NOMO-1 treated with dmso at 0.1 percent for 144 hours (cell line): ENCODE results near the gene UNC5B.

ENCODE experiments used
- DNase-seq: peaks from one replicate; lab custom pipeline; 2025; ENCODE audit not compliant: unreplicated experiment; lab: John Stamatoyannopoulos, UW

Gene UNC5B

DNA sequence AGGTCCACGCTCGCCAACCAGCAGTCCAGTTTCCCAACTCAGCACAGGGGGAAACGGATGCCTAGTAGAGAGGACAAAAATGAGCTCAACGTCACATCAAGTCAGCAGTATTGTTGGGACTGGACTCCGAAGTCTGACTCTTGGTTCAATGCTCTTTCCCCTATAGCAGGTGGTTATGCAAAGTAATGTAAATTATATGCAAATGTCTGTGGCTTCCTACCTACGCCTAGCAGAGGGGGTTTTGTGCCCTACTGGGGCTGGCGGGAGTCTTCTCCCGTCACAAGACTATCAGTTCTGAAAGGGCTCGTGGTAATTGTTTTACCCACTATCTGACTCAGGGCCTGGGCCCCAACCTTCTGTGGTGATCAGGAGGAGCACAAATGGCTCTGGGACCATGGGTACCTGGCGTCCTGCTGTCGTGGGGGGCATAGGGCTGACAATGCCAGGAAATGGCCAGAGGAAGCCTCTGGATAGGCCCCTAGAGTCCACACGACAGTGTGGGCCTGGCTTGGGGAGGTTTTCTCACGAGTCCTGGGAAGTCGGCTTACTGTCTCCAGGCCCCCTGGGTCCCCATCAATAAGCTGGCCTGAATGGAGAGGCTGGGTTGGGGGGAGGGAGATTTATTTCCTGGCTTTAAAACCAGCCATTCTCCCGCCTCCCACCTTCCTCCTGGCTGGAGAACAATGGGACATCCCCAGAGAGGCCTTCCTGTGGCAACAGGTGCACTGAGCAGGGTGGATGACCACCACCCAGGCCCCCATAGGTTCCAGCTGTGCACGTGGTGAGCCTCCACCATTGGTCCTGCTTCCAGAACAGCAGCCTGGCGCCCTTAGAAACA is 41.8 kb downstream of the UNC5B start:
- no peak for DNase-seq

DNA sequence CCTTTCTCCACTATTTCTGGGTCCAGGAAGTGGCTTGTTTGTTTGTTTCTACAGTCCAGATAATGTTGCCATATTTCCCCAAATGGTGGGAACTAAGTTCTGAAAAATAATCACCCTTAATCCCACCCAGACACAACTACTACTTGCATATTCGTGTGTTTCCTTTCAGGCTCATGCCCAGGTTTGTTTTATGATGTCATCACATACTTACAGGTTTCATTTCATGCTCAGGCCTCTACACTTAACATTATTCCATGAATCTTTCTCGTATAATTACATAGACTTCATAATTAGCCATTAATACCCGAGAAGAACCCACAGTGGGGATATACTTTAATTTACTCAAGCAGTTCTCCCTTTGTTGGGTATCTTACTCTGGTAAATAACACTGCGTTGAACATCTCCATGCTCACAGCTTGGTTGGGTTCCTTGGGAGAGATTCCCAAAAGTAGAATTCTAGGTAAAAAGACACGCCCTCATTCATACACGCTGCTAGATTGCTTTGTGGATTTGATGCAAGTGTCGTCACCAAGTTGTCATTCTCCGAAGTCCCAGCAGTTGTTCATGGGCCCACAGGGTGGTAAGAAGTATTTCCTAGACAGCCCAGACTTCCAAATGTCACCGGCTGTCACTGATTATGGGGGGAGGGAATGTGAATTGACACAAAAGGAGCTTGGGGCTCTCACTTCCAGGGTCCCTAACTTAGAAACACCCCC is 42.6 kb downstream of the UNC5B start:
- DNase-seq = no peak

DNA sequence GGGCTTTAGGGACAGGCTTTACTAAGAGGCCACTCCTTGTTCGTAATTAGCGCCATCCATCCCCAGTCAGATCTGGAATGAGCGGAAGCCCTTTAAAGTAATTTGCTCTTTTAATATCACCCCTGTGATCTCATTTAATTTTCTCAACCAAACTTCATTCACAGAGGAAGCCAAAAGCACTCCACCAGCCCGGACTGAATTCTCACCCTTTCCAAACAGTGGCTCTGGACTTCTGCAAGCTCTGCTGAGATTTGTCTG is 43.1 kb downstream of the UNC5B start:
- no peak for DNase-seq

DNA sequence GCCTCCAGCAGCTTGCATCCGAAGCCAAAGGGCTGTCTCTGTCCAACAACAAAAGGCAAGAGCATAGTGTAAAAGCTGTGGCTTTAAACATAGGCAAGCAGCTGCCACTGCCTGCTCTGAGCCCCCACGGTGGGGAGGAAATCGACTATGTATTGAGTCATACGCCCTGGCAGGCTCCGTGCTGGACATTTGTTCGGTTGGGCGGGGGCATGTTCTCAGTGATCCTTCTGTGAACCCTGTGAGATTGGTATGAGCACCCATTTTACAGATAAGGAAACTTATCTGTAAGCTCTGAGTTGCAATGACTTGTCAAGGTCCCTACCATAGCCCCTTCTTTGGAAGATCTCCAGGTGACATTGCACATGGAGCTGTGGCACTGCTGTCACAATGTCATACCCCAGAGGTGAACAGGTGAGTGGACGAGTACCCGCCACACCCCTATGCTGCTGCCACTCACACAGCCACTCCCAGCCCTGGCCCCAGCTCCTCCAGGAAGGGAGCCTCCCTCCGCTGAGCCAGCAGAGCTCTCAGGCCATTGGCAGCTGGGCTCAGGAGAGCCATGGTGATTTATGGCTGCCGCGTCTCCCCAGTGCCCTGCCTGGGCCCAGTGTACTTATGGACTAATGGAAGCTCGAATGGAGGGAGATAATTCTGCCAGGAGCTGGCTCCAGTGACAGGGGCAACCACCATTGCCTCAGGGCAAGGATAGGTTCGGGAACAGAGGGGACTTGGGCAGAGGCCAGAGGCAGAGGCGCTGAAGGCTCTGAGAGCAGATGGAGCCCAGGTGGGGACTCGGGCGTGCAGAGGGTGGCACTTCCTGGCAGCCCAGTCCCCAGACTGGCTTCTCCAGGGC is 43.7 kb downstream of the UNC5B start:
- no peak for DNase-seq

DNA sequence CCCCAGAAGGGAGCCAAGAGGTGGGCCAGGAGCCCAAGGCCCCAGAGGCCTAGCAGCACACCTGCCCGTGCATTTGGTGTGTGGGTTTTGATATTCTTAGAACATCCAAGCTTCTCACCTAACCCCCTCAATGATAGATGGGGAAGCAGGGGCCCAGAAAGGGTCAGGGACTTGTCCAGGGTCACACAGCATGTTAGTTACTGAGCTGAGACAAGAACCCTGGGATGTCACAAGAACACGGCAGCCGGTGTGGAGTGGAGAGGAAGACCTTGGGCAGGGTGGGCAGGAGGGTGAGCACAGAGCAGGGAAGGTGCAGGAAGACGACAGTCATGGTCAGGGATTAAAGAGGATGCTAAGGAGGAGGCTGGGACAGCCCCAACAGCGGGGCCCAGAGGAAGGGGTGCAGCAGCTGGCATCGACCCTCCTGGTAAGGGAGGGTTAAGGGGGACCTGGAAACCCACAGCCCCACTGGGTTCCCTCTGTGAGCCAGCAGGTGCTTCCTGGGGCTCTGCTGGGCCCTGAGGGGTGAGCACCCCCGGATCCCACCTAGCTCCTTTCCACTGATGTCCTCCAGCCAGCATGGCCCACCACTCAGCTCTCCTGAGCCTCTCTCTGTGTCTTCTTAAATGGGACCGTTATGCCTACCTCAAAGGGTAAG is 44.4 kb downstream of the UNC5B start:
- no peak for DNase-seq

- DNase-seq = no peak
These were observed 45.1 kb downstream of the UNC5B start for GRCh38 chr10:71257319-71257997.

GRCh38 chr10:71258046-71258445 is 45.7 kb downstream of the UNC5B start:
- no peak for DNase-seq

- DNase-seq = no peak
These were observed 46.2 kb downstream of the UNC5B start for GRCh38 chr10:71258446-71259145.

- no peak for DNase-seq
These were observed 46.9 kb downstream of the UNC5B start for GRCh38 chr10:71259282-71259681.

GRCh38 chr10:71259815-71260501 is 47.6 kb downstream of the UNC5B start:
- no peak for DNase-seq

DNA sequence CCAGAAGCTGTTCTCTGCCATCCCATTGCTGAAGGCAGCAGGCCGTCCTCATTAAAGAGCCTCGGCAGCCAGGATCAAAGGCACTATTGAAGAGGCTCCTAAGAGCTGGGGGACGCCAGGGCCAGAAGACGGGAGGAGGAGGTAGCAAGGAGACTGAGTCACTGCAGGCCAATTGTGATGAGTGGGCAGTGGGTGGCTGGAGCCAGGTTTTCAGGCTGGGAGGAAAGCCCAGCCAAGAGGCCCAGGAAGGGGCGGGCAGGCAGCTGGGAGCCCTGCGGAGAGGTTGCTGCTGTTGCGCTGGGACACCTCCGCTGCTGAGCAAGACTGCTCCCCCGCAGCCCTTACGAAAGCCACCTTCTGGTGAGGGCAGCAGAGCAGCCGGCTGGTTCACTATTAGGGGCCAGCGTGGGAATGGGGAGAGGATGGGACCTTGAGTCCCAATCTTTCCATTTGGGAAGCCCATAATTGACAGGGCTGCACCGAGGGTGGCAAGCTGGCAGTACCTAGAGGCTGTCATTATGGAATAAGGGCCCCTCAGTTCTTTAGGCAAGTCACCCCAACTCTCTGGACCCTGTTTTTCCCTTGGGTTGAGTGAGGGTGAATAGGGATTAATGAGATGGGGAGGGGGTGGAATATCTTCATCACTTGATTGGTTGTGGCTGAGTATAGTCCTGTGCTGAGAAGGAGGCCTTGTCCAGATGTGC is 48.4 kb downstream of the UNC5B start:
- no peak for DNase-seq

DNA sequence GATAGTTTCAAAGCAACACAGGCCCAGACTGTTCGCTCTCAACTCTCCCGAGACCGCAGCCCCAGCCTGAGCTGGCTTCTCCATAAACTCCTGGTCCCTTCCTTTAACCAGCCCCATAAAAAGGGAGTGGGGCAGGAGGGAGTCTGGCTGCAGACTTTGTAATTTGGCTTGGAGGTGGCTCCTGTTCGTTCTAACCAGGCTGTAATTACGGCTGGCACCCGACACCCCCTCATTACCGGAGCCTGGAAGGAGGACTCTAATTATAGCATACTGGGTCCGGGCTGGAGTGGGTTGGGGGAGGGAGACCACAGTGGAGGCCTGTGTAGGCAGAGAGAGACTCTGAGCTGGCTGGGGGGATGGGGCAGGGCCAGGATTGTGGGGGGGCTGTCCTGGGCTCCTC is 49.7 kb downstream of the UNC5B start:
- no peak for DNase-seq

DNA sequence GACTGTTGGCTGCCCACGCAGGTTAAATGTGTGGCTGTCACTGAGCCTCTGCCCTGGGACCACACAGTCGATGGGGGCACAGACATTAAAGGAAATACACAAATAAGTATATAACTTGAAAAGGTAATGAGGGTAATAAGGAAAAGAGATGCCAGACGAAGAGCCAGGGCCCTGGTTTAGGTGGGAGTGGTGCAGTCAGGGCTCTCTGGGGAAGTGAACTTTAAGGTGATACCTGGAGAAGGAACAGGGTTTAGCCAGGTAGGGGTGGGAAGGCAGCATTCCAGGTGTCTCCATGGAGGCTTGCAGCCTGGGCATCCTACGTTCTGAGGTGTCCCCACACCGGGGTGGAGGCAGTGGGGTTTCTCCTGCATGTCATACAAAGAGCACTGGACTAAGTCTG is 50.4 kb downstream of the UNC5B start:
- DNase-seq = no peak

DNA sequence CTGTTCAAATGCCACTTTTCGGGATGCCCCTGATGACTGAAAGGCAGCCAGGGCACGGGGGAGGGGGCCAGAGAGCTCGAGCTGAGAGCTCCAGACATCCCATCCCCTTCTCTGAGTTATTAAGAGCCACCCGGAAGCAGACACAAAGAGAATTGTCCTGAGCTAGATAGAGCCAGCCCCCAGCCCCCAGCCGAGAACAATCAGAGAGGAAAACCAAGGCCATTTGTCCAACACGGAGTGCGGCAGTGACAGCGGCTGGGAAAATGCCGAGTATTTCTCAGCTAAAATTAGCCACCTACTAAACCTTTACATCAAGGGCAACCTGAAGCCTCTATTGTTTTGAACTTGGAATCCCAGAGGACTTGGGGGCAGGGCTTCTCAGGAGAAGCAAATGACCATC is 51.0 kb downstream of the UNC5B start:
- DNase-seq = no peak

DNA sequence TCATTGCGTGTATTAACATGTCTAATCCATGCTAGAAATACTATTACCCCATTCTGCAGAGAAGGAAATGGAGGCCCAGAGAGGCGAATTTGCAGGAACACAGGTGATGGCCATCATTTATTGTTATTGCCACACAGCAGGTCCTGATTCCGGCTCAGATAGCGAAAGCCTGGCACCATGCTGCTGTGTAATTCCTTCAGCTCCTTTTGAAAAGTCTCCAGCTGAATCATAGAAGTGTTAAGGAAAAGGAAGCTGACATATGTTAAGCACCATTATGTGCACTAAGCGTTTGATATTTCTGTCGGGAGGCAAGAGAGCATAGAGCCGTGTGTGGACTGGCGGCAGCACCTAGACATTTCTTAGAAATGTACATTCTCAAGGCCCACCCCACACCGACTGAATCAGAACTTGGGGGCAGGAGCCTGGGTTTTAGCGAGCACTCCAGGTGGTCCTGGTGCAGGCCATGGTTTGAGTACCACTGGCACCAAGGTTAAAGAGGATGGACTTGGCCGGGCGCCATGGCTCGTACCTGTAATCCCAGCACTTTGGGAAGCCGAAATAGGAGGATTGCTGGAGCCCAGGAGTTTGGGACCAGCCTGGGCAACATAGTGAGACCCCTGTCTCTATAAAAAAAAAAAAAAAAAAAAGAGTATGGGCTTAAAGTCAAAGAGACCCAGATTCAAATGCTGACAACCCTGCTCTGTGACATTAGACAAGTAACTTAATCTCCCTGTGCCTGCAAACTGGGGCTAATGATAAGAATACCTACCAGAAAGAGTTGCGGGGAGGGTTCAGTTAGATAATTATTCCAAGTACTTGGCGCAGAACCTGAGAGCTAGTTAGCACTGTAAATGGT is 52.2 kb downstream of the UNC5B start:
- no peak for DNase-seq

DNA sequence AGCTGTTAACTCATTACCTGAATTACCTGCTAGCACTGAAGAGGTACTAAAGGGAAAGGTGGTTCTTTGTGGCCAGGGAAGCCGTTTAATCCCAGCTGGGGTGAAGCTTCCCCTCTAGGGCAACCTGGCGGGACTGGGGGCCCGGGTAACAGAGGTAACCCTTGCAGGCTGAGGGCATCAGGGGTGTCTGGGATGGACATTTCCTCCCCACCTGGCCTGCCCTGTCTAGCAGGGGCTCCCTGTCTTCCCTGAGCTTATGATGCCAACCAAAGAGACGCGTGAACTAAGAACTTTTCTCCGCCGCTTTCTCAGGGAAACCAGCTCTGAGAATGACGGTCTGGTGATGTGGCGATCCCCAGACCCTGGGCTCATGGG is 52.8 kb downstream of the UNC5B start:
- DNase-seq = no peak

GRCh38 chr10:71265618-71266146 is 53.3 kb downstream of the UNC5B start:
- no peak for DNase-seq
